WTC11 (cell line): Measurements from ENCODE around the gene PAXIP1.

Experiments
- ATF1 ChIP-seq: sonication (generic); formaldehyde crosslinking; IDR thresholded peaks from 2 replicates; pipeline ENCODE4 v1.8.1; 2023; ENCODE audit warnings: mild to moderate bottlenecking, moderate library complexity, missing genetic modification reagents
- CTCF ChIP-seq: fragments of 200-600 bp; IDR thresholded peaks from 2 replicates; pipeline ENCODE4 v1.8.0; 2022; ENCODE audit warnings: antibody characterized with exemption
- ELF4 ChIP-seq: sonication (generic); formaldehyde crosslinking; IDR thresholded peaks from 2 replicates; pipeline ENCODE4 v1.8.1; 2022; ENCODE audit warnings: low read depth, mild to moderate bottlenecking, moderate library complexity, missing genetic modification reagents
- NFE2L1 ChIP-seq: sonication (generic); formaldehyde crosslinking; IDR thresholded peaks from 2 replicates; pipeline ENCODE4 v1.8.1; 2023; ENCODE audit warnings: missing genetic modification reagents
- RELA ChIP-seq: sonication (generic); formaldehyde crosslinking; IDR thresholded peaks from 2 replicates; pipeline ENCODE4 v1.8.1; 2022; ENCODE audit warnings: missing genetic modification reagents, mild to moderate bottlenecking, borderline replicate concordance
- SMAD3 ChIP-seq: sonication (generic); formaldehyde crosslinking; IDR thresholded peaks from 2 replicates; pipeline ENCODE4 v1.8.0; 2022; ENCODE audit warnings: missing genetic modification reagents, mild to moderate bottlenecking, borderline replicate concordance
- TEAD4 ChIP-seq: sonication (generic); formaldehyde crosslinking; IDR thresholded peaks from 2 replicates; pipeline ENCODE4 v1.8.0; 2022; ENCODE audit warnings: mild to moderate bottlenecking, missing genetic modification reagents
- USF2 ChIP-seq: sonication (generic); formaldehyde crosslinking; IDR thresholded peaks from 2 replicates; pipeline ENCODE4 v1.8.1; 2023; ENCODE audit warnings: mild to moderate bottlenecking, missing genetic modification reagents, moderate library complexity
- ZNF512 ChIP-seq: sonication (generic); formaldehyde crosslinking; IDR thresholded peaks from 2 replicates; pipeline ENCODE4 v1.8.1; 2022; ENCODE audit warnings: missing genetic modification reagents, borderline replicate concordance
- TF ChIP-seq, protein P1 (sequence below): sonication (generic); formaldehyde crosslinking; IDR thresholded peaks from 2 replicates; pipeline ENCODE4 v1.8.0; 2022; ENCODE audit warnings: mild to moderate bottlenecking, missing genetic modification reagents
- TF ChIP-seq, protein P2 (sequence below): sonication (generic); formaldehyde crosslinking; conservative IDR thresholded peaks from 2 replicates; pipeline ENCODE4 v1.8.1; 2022; ENCODE audit warnings: mild to moderate bottlenecking, missing genetic modification reagents

DNA sequence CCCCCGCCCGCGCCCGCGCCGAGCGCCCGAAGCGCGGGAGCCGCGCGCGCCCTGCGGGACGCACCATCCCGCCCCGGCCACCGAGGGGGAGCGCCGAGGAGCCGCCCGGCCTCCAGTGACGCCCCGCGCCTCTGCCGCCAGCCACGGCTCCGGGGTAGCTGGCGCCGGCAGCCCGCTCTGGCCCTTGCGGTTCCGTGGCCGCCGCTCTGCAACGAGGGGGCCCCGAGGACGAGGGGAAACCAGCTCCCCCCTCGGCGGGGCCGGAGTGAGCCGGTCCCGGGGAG, at the start of gene PAXIP1:
- no peak for TF ChIP-seq SMAD3 (CRISPR knock-in tag)
- TF ChIP-seq CTCF = no peak
- TF ChIP-seq TEAD4 (CRISPR knock-in tag) = no peak
- TF ChIP-seq USF2 (CRISPR knock-in tag) = no peak
- no peak for TF ChIP-seq NFE2L1 (CRISPR knock-in tag)
- no peak for TF ChIP-seq ELF4
- no peak for TF ChIP-seq ZNF512 (CRISPR knock-in tag)
- no peak for TF ChIP-seq RELA (CRISPR knock-in tag)
- TF ChIP-seq, protein P1, sequence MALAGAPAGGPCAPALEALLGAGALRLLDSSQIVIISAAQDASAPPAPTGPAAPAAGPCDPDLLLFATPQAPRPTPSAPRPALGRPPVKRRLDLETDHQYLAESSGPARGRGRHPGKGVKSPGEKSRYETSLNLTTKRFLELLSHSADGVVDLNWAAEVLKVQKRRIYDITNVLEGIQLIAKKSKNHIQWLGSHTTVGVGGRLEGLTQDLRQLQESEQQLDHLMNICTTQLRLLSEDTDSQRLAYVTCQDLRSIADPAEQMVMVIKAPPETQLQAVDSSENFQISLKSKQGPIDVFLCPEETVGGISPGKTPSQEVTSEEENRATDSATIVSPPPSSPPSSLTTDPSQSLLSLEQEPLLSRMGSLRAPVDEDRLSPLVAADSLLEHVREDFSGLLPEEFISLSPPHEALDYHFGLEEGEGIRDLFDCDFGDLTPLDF = no peak
- no peak for TF ChIP-seq ATF1 (CRISPR knock-in tag)
- TF ChIP-seq, protein P2, sequence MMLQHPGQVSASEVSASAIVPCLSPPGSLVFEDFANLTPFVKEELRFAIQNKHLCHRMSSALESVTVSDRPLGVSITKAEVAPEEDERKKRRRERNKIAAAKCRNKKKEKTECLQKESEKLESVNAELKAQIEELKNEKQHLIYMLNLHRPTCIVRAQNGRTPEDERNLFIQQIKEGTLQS (CRISPR knock-in tag) = no peak
